MCF 10A (cell line): Measurements from ENCODE around the gene SLC7A7. TPM values are rescaled to one million over a fixed set of nuclear protein-coding genes. Genes with fewer than 3 reads are reported as not detected.
"Not testable (repeated sequence)": the region's sequence is repeated elsewhere in the genome, so short reads cannot be mapped to it uniquely, and the experiment has no call there.

Experiments
- BruUV-seq: library from RNA; stranded (reverse); fragments of 400-500 nt; replicated peaks from 2 replicates; lab custom pipeline; 2021; lab: Mats Ljungman, UMichigan
- CTCF ChIA-PET: fragments of 300-600 bp; sonication (Branson Sonifier 250); formaldehyde crosslinking; extraction: SDS; loops from one replicate; lab custom pipeline; 2021; ENCODE audit warnings: antibody characterized with exemption, inconsistent platforms; lab: Yijun Ruan, JAX
- POLR2A ChIA-PET: fragments of 300-600, 350-650 bp; sonication (Branson Sonifier 250); formaldehyde crosslinking; extraction: SDS; loops from one replicate; lab custom pipeline; 2020; ENCODE audit warnings: antibody characterized with exemption, inconsistent platforms; lab: Yijun Ruan, JAX
- DNase-seq: peaks from one replicate; pipeline ENCODE4 v3.0.0-alpha.2; 2018; ENCODE audit not compliant: unreplicated experiment
- H3K27ac Mint-ChIP-seq: one replicate; pipeline ENCODE4 v1.8.0; 2022; ENCODE audit warnings: mild to moderate bottlenecking, low read depth, mixed read lengths; ENCODE audit not compliant: unreplicated experiment
- H3K27me3 Mint-ChIP-seq: one replicate; pipeline ENCODE4 v1.8.0; 2022; ENCODE audit warnings: mixed read lengths; ENCODE audit not compliant: insufficient read depth, unreplicated experiment
- H3K36me3 Mint-ChIP-seq: one replicate; pipeline ENCODE4 v1.8.0; 2022; ENCODE audit warnings: mild to moderate bottlenecking, moderate library complexity, mixed read lengths; ENCODE audit not compliant: insufficient read depth, unreplicated experiment
- H3K4me1 Mint-ChIP-seq: one replicate; pipeline ENCODE4 v1.8.0; 2022; ENCODE audit warnings: mixed read lengths; ENCODE audit not compliant: insufficient read depth, unreplicated experiment
- H3K4me3 Mint-ChIP-seq: one replicate; pipeline ENCODE4 v1.8.0; 2022; ENCODE audit warnings: mild to moderate bottlenecking, moderate library complexity, mixed read lengths; ENCODE audit not compliant: unreplicated experiment
- H3K9me3 Mint-ChIP-seq: one replicate; pipeline ENCODE4 v1.8.0; 2022; ENCODE audit warnings: mixed read lengths; ENCODE audit not compliant: unreplicated experiment
- intact Hi-C: fragments of 100-400 bp; cut with micrococcal nuclease; formaldehyde crosslinking; loops from 2 replicates; pipeline ENCODE4 v1.14.1; 2022
- total RNA-seq: library from RNA; stranded (reverse); gene quantifications from 2 replicates; pipeline ENCODE4 v1.2.3, GENCODE V29; 2022
- TF ChIP-seq, protein P1 (sequence below): fragments of 200-600 bp; IDR thresholded peaks from one replicate; pipeline ENCODE4 v1.8.0; 2022; ENCODE audit warnings: antibody characterized with exemption, mild to moderate bottlenecking; ENCODE audit not compliant: unreplicated experiment

SLC7A7 gene
- total RNA-seq, 1 experiment from 2014 or later: 0.98 TPM

DNA sequence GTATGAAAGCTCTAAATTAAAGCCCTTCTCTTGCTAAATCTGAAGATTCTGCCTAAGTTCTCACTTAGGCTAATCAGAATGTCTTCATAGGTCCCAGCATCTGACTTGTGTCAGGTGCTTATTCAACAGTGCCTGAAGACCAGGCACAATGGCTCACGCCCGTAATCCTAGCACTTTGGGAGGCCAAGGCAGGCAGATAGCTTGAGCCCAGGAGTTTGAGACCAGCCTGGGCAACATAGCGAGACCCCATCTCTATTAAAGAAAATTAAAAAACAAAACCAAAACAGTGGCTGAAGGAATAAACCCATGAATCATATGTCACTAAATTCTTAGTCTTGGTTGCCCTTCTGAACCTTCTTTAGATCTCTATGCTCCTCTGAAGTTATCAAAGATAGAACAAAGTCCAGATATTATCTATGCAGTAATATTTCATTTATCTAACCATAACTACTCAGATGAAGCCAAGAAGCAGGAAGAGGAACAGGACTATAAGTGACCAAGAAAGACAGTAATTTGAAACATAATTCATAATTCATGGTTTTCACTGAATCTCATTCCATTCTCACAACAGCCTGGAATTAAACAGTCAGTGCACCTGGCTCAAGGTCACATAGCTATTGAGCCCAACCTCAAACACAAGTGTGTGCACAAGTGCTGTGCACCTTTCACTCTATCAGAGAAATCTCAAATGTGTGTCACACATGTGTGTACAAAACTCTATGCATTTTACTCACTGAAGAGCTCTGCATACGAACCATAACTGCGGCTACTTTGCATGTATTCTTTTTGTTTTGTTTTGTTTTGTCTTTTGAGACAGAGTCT lies 6.6 kb downstream of the SLC7A7 start:
- intact Hi-C loops: no loop called here
- H3K36me3 Mint-ChIP-seq: no peaks in the 10 kb centered on the region
- no TSS peak for BruUV-seq
- POLR2A ChIA-PET: interaction anchor here (0.6 to 1.9 kb wide), 5 partner anchors 12 to 336 kb away, joined by 3 to 7 read pairs (median 5); no protein-coding TSS in a partner anchor
- peaks cover 10% of the 10 kb centered on the region for H3K4me1 Mint-ChIP-seq
- no peak overlapping the region for H3K27ac Mint-ChIP-seq
- H3K27me3 Mint-ChIP-seq: no peaks in the 10 kb centered on the region
- TF ChIP-seq, protein P1, sequence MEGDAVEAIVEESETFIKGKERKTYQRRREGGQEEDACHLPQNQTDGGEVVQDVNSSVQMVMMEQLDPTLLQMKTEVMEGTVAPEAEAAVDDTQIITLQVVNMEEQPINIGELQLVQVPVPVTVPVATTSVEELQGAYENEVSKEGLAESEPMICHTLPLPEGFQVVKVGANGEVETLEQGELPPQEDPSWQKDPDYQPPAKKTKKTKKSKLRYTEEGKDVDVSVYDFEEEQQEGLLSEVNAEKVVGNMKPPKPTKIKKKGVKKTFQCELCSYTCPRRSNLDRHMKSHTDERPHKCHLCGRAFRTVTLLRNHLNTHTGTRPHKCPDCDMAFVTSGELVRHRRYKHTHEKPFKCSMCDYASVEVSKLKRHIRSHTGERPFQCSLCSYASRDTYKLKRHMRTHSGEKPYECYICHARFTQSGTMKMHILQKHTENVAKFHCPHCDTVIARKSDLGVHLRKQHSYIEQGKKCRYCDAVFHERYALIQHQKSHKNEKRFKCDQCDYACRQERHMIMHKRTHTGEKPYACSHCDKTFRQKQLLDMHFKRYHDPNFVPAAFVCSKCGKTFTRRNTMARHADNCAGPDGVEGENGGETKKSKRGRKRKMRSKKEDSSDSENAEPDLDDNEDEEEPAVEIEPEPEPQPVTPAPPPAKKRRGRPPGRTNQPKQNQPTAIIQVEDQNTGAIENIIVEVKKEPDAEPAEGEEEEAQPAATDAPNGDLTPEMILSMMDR: no peak
- CTCF ChIA-PET: interaction anchor here (0.6 to 2.1 kb wide), 10 partner anchors 11 to 252 kb away, joined by 3 to 9 read pairs (median 3); partner anchors contain the start of gene MRPL52
- H3K9me3 Mint-ChIP-seq: no peaks in the 10 kb centered on the region
- no peak for DNase-seq
- H3K4me3 Mint-ChIP-seq: no peak overlapping the region

DNA sequence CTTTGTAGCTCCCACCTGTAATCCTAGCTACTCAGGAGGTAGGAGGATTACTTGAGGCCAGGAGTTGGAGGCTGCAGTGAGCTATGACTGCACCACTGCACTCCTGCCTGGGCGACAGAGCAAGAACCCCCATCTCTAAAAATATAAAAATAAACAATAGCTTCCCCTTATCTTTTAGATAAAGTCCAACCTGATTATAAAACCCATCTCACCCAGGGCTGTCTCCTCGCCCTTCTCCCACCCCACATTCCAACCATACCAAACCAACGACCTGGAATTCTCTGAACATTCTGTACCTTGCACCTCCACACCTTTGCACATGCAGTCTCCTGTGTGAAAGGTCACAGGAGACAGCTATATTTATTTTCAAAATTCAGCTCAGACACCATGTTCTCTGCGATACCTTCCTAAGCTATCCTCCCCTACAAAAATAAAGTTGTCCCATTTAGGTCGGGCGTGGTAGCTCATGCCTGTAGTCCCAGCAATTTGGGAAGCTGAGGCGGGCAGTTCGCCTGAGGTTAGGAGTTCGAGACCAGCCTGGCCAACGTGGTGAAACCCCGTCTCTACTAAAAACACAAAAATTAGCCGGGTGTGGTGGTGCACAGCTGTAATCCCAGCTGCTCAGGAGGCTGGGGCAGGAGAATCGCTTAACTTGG lies 7.7 kb downstream of the SLC7A7 start:
- ChIA-PET POLR2A (interaction anchor here (1.3 to 1.9 kb wide), 2 partner anchors 11 to 16 kb away, joined by 5 to 6 read pairs; no protein-coding TSS in a partner anchor), CTCF (interaction anchor here (0.6 to 2.1 kb wide), 14 partner anchors 10 to 530 kb away, joined by 3 to 9 read pairs (median 4); no protein-coding TSS in a partner anchor)
- Mint-ChIP-seq H3K27me3 (no peaks in the 10 kb centered on the region), H3K9me3 (no peaks in the 10 kb centered on the region), H3K36me3 (no peaks in the 10 kb centered on the region), H3K27ac (no peak overlapping the region), H3K4me1 (peaks cover 10% of the 10 kb centered on the region), H3K4me3 (no peak overlapping the region)
- no TSS peak for BruUV-seq
- DNase-seq: no peak
- TF ChIP-seq, protein P1: no peak
- intact Hi-C loops: no loop called here

DNA sequence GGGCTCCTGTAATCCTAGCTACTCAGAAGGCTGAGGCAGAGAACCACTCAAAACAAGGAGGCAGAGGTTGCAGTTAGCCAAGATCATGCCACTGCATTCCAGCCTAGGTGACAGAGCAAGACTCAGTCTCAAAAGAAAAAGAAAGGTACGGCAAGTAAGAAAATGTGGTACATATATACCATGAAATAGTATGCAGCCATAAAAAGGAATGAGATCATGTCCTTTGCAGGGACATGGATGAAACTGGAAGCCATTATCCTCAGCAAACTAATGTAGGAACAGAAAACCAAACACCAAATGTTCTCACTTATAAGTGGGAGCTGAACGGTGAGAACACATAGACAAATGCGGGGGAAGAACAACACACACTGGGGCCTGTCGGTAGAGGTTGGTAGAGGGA lies 10.0 kb downstream of the SLC7A7 start:
- BruUV-seq, H3K27me3 Mint-ChIP-seq, H3K27ac Mint-ChIP-seq, H3K9me3 Mint-ChIP-seq, H3K4me3 Mint-ChIP-seq, H3K36me3 Mint-ChIP-seq, intact Hi-C loops, DNase-seq: not testable (repeated sequence)
- H3K4me1 Mint-ChIP-seq: peaks cover 10% of the 10 kb centered on the region
- ChIA-PET POLR2A (interaction anchor here (1.0 kb wide), 1 partner anchor 19 kb away, joined by 5 read pairs; no protein-coding TSS in a partner anchor), CTCF (interaction anchor here (0.6 kb wide), 2 partner anchors 37 to 92 kb away, joined by 3 read pairs; no protein-coding TSS in a partner anchor)

DNA sequence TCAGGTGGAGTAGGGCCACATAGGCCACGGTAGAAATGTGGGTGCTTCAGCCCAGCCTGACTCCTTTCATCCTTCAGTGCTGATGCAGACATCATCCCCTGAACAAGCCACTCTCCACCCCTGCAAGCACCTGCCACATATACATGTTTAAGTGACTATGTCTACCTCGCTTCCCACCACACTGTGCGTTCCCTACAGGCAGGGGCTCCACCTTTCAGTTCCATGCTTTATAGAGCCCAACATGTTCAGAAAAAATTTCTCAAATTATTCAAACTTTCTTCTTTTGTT lies 11.6 kb downstream of the SLC7A7 start:
- intact Hi-C loops: no loop called here
- peaks cover 10% of the 10 kb centered on the region for H3K4me1 Mint-ChIP-seq

More for the DNA sequence above, 11.6 kb downstream of the SLC7A7 start:
- POLR2A ChIA-PET: interaction anchor here (0.7 kb wide), 1 partner anchor 196 kb away, joined by 4 read pairs; no protein-coding TSS in a partner anchor
- H3K4me3 Mint-ChIP-seq: no peak overlapping the region
- no TSS peak for BruUV-seq
- H3K27ac Mint-ChIP-seq: no peak overlapping the region
- H3K27me3 Mint-ChIP-seq: peaks cover 16% of the 10 kb centered on the region
- DNase-seq: no peak
- peaks cover 8% of the 10 kb centered on the region for H3K9me3 Mint-ChIP-seq
- H3K36me3 Mint-ChIP-seq: no peaks in the 10 kb centered on the region
- CTCF ChIA-PET: interaction anchor here (0.6 kb wide), 2 partner anchors 12 to 74 kb away, joined by 3 read pairs; no protein-coding TSS in a partner anchor
- TF ChIP-seq, protein P1: no peak
